Naive thymus-derived CD8-positive, alpha-beta T cell (primary cell): ENCODE data around the gene PPM1J. TPM values are rescaled to one million over a fixed set of nuclear protein-coding genes. Genes with fewer than 3 reads are reported as not detected.
"Not testable (repeated sequence)": the region's sequence is repeated elsewhere in the genome, so short reads cannot be mapped to it uniquely, and the experiment has no call there.

Source experiments
- ATAC-seq, 2 donors: fragments of 150-1000 bp; cut with Tn5 transposase in 1 of 2; sonication (Bioruptor Pico), chemical (Tn5 transposase) in 1 of 2; 1 replicate in 1 of 2; 2 replicates in 1 of 2; pipeline ENCODE4 v1.10.0; 2021; ENCODE audit warnings: mild to moderate bottlenecking in 2 of 2, moderate library complexity in 2 of 2
- POLR2A ChIA-PET: fragments of 350-600 bp; sonication (Branson Sonifier 250); formaldehyde crosslinking; loops from one replicate; lab custom pipeline; 2021; ENCODE audit warnings: antibody characterized with exemption; lab: Charles Lee
- DNase-seq, 10 donors: peaks; one replicate each; pipeline versions ENCODE4 v3.0.0 to v3.0.0-alpha.2; 2020 to 2022
- H3K27ac Mint-ChIP-seq, 10 donors: one replicate each; pipeline ENCODE4 v1.8.0; 2020 to 2022; ENCODE audit warnings: mild to moderate bottlenecking in 10 of 10, mixed read lengths in 10 of 10, moderate library complexity in 4 of 10, inconsistent platforms in 1 of 10
- H3K27me3 Mint-ChIP-seq, 5 donors: one replicate each; pipeline ENCODE4 v1.8.0; 2021 to 2022; ENCODE audit warnings: mixed read lengths in 5 of 5
- H3K36me3 Mint-ChIP-seq, 3 donors: one replicate each; pipeline ENCODE4 v1.8.0; 2020 to 2022; ENCODE audit warnings: mixed read lengths in 3 of 3, mild to moderate bottlenecking in 2 of 3, inconsistent platforms in 1 of 3
- H3K4me1 Mint-ChIP-seq, 4 donors: one replicate each; pipeline ENCODE4 v1.8.0; 2021 to 2022; ENCODE audit warnings: mixed read lengths in 4 of 4
- H3K4me3 Mint-ChIP-seq, 10 donors: one replicate each; pipeline ENCODE4 v1.8.0; 2020 to 2022; ENCODE audit warnings: mild to moderate bottlenecking in 10 of 10, mixed read lengths in 10 of 10, moderate library complexity in 6 of 10, inconsistent platforms in 1 of 10
- H3K9me3 Mint-ChIP-seq, 9 donors: one replicate each; pipeline ENCODE4 v1.8.0; 2020 to 2022; ENCODE audit warnings: mixed read lengths in 9 of 9, mild to moderate bottlenecking in 3 of 9, inconsistent platforms in 1 of 9, moderate library complexity in 1 of 9
- polyA plus RNA-seq, 3 donors: library from polyadenylated mRNA; unstranded; fragments of 300-500 nt; fragmentation: Illumina TruSeq; gene quantifications; one replicate each; pipeline ENCODE4 v1.2.3, GENCODE V29; 2021
- total RNA-seq, 8 experiments: library from RNA in 2 of 8; stranded (reverse) in 2 of 8; gene quantifications; one replicate each; pipeline ENCODE4 v1.2.3 and lab custom pipeline; 2021 to 2026

Gene PPM1J
- total and polyA plus RNA-seq, 5 experiments from 2014 or later = 0.44 TPM; not detected in 4

- Mint-ChIP-seq H3K9me3 (peaks cover 0 to 1% (median 0%) of the 10 kb centered on the region in 9 donors), H3K27ac (no peak overlapping the region), H3K4me1 (peaks cover 0 to 2% (median 0%) of the 10 kb centered on the region in 4 donors), H3K36me3 (no peaks in the 10 kb centered on the region), H3K27me3 (peaks cover 3 to 11% (median 6%) of the 10 kb centered on the region in 5 donors), H3K4me3 (no peak overlapping the region)
- POLR2A ChIA-PET = no interaction called here
- DNase-seq (no peak), ATAC-seq (no peak)
Measured at GRCh38 chr1:112731451-112731850, 16.3 kb upstream of the PPM1J start.

DNA sequence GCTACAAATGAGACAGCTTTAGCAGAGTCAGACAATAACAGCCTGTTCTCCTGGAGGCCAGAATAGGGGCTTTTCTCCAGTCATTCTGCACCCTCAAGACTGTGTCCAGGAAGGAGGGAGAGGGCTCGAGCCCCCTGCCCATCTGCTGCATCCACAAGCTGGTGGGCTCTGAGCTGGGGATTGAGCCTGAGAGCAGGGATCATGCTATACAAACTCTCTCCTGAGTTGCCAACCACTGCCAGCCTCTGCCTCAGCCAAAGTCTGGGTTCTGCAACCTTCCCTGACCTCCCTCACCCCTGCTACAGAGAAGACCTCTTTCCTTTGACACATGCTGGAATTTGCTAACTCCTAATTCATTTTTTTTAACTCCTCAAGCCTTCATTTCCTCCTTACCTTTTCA, 14.8 kb upstream of the PPM1J start:
- Mint-ChIP-seq H3K27me3 (peaks cover 2 to 10% (median 6%) of the 10 kb centered on the region in 5 donors), H3K9me3 (peaks cover 0 to 1% (median 0%) of the 10 kb centered on the region in 9 donors), H3K27ac (no peak overlapping the region), H3K4me1 (peaks cover 0 to 2% (median under 1%) of the 10 kb centered on the region in 4 donors), H3K4me3 (no peak overlapping the region), H3K36me3 (no peaks in the 10 kb centered on the region)
- no peak for DNase-seq
- POLR2A ChIA-PET = interaction anchor here (0.6 kb wide), 1 partner anchor 345 kb away, joined by 3 read pairs; no protein-coding TSS in a partner anchor
- no peak for ATAC-seq

DNA sequence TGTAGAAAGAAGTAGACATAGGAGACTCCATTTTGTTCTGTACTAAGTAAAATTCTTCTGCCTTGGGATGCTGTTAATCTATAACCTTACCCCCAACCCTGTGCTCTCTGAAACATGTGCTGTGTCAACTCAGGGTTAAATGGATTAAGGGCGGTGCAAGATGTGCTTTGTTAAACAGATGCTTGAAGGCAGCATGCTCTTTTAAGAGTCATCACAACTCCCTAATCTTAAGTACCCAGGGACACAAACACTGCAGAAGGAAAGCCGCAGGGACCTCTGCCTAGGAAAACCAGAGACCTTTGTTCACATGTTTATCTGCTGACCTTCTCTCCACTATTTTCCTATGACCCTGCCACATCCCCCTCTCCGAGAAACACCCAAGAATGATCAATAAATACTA, 13.9 kb upstream of the PPM1J start:
- not testable (repeated sequence) for H3K4me3 Mint-ChIP-seq, ATAC-seq

DNA sequence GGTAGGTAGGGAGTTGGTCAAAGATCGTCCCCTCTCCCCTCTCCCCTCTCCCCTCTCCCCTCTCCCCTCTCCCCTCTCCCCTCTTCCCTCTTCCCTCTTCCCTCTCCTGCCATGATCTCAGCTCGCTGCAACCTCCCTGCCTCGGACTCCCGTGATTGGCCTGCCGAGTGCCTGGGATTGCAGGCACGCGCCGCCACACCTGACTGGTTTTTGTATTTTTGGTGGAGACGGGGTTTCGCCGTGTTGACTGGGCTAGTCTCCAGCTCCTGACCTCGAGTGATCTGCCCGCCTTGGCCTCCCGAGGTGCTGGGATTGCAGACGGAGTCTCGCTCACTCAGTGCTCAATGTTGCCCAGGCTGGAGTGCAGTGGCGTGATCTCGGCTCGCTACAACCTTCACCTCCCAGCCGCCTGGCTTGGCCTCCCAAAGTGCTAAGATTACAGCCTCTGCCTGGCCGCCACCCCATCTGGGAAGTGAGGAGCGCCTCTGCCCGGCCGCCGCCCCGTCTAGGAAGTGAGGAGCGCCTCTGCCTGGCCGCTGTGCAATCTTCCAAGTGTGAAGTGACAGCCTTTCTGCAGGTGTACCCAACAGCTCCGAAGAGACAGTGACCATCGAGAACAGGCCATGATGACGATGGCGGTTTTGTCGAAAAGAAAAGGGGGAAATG, 13.3 kb upstream of the PPM1J start:
- H3K27me3 Mint-ChIP-seq, H3K4me3 Mint-ChIP-seq, POLR2A ChIA-PET, H3K36me3 Mint-ChIP-seq, H3K27ac Mint-ChIP-seq, DNase-seq, ATAC-seq, H3K9me3 Mint-ChIP-seq, H3K4me1 Mint-ChIP-seq: not testable (repeated sequence)

More for the DNA sequence above, 13.9 kb upstream of the PPM1J start:
- not testable (repeated sequence) for H3K27me3 Mint-ChIP-seq, H3K27ac Mint-ChIP-seq, H3K9me3 Mint-ChIP-seq, DNase-seq, H3K36me3 Mint-ChIP-seq, H3K4me1 Mint-ChIP-seq
- POLR2A ChIA-PET = interaction anchor here (0.6 kb wide), 1 partner anchor 346 kb away, joined by 3 read pairs; no protein-coding TSS in a partner anchor

DNA sequence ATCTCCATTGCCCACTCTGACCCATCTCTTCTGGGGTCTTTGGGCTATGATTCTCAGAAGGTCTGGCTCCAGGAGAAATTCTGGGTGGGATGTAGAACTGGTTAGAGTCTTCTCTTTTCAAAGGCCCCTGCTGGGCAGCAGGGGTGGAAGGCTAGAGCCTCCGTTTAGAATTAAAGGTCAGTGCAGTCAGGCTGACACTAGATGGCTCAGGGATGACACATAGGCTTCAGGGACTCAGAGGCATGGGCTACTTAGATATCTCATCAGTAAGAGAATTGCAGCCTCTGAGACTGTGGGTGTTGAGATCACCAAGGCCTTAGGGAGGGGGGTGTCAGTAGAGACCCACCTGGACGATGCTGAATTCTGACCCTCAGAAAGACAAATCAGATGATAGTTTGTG, 12.6 kb upstream of the PPM1J start:
- Mint-ChIP-seq H3K27me3 (peaks cover 0 to 7% (median 3%) of the 10 kb centered on the region in 5 donors), H3K36me3 (no peaks in the 10 kb centered on the region), H3K9me3 (no peaks in the 10 kb centered on the region), H3K4me1 (peaks cover 6 to 8% (median 8%) of the 10 kb centered on the region in 4 donors), H3K27ac (peak overlapping the region in 1 of 10 donors; percentile 49), H3K4me3 (no peak overlapping the region)
- POLR2A ChIA-PET = no interaction called here
- ATAC-seq (no peak), DNase-seq (no peak)

- peaks cover 8 to 13% (median 12%) of the 10 kb centered on the region in 4 donors for H3K4me1 Mint-ChIP-seq
- H3K36me3 Mint-ChIP-seq, POLR2A ChIA-PET, DNase-seq, H3K4me3 Mint-ChIP-seq, H3K27ac Mint-ChIP-seq, ATAC-seq, H3K9me3 Mint-ChIP-seq: not testable (repeated sequence)
- peaks cover 5 to 23% (median 14%) of the 10 kb centered on the region in 5 donors for H3K27me3 Mint-ChIP-seq
Measured at GRCh38 chr1:112724240-112724639, 9.1 kb upstream of the PPM1J start.

- H3K4me3 Mint-ChIP-seq = peak overlapping the region in 7 of 10 donors; percentile 8 to 67 (median 37)
- no peak for ATAC-seq
- no peaks in the 10 kb centered on the region for H3K9me3 Mint-ChIP-seq
- peaks cover 7 to 24% (median 18%) of the 10 kb centered on the region in 5 donors for H3K27me3 Mint-ChIP-seq
- peaks cover 10 to 16% (median 14%) of the 10 kb centered on the region in 4 donors for H3K4me1 Mint-ChIP-seq
- no peak for DNase-seq
- POLR2A ChIA-PET = no interaction called here
- peak overlapping the region in 4 of 10 donors; percentile 53 to 83 (median 69) for H3K27ac Mint-ChIP-seq
- no peaks in the 10 kb centered on the region for H3K36me3 Mint-ChIP-seq
Measured at GRCh38 chr1:112723511-112723839, 8.3 kb upstream of the PPM1J start.

- POLR2A ChIA-PET = no interaction called here
- DNase-seq = peak in 1 of 10 donors; percentile 41
- H3K9me3 Mint-ChIP-seq = no peaks in the 10 kb centered on the region
Measured at GRCh38 chr1:112722601-112723510, 7.7 kb upstream of the PPM1J start.

GRCh38 chr1:112721966-112722524, 6.9 kb upstream of the PPM1J start:
- ATAC-seq (no peak), DNase-seq (no peak)
- Mint-ChIP-seq H3K4me1 (peaks cover 10 to 18% (median 14%) of the 10 kb centered on the region in 4 donors), H3K27me3 (peaks cover 7 to 25% (median 18%) of the 10 kb centered on the region in 5 donors), H3K4me3 (peak overlapping the region in 2 of 10 donors; percentile 33 to 37), H3K36me3 (no peaks in the 10 kb centered on the region), H3K9me3 (no peaks in the 10 kb centered on the region), H3K27ac (peak overlapping the region in 1 of 10 donors; percentile 71)
- POLR2A ChIA-PET = no interaction called here

More at GRCh38 chr1:112722601-112723510, 7.7 kb upstream of the PPM1J start:
- peak; percentile 37 for ATAC-seq
- peak overlapping the region in 4 of 10 donors; percentile 53 to 83 (median 69) for H3K27ac Mint-ChIP-seq
- peaks cover 10 to 18% (median 14%) of the 10 kb centered on the region in 4 donors for H3K4me1 Mint-ChIP-seq
- H3K4me3 Mint-ChIP-seq = peak overlapping the region; percentile 8 to 78 (median 48)
- no peaks in the 10 kb centered on the region for H3K36me3 Mint-ChIP-seq
- H3K27me3 Mint-ChIP-seq = peaks cover 7 to 25% (median 18%) of the 10 kb centered on the region in 5 donors

- POLR2A ChIA-PET, H3K36me3 Mint-ChIP-seq: not testable (repeated sequence)
Measured at GRCh38 chr1:112721294-112721693, 6.2 kb upstream of the PPM1J start.

DNA sequence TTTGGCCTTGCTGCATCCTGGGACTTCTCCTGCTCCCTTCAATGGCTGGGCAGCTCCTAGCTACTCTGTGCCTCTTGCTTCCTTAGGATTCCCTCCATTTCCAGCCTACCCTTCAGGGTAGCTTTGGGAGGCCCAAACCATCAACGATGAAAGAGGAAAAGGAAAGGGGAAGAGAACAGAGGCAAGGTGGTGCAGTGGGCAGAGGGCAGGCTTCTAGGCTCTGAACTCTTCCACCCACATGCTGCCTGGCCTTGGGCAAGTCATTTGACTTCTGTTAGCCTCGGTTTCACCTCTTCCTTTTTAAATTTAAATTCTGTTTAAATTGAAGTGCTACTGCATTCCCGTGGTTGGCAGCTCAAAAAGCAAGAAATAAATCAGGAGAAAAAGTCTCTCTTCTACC, 5.7 kb upstream of the PPM1J start:
- peaks cover 15 to 25% (median 20%) of the 10 kb centered on the region in 4 donors for H3K4me1 Mint-ChIP-seq
- no peak for DNase-seq
- no peaks in the 10 kb centered on the region for H3K9me3 Mint-ChIP-seq
- H3K4me3 Mint-ChIP-seq = no peak overlapping the region
- POLR2A ChIA-PET = no interaction called here
- no peaks in the 10 kb centered on the region for H3K36me3 Mint-ChIP-seq
- H3K27ac Mint-ChIP-seq = no peak overlapping the region
- peaks cover 7 to 25% (median 18%) of the 10 kb centered on the region in 5 donors for H3K27me3 Mint-ChIP-seq
- ATAC-seq = no peak

More at GRCh38 chr1:112721294-112721693, 6.2 kb upstream of the PPM1J start:
- H3K9me3 Mint-ChIP-seq, H3K4me3 Mint-ChIP-seq, ATAC-seq, H3K27ac Mint-ChIP-seq, DNase-seq: not testable (repeated sequence)
- Mint-ChIP-seq H3K27me3 (peaks cover 7 to 25% (median 18%) of the 10 kb centered on the region in 5 donors), H3K4me1 (peaks cover 11 to 20% (median 15%) of the 10 kb centered on the region in 4 donors)

DNA sequence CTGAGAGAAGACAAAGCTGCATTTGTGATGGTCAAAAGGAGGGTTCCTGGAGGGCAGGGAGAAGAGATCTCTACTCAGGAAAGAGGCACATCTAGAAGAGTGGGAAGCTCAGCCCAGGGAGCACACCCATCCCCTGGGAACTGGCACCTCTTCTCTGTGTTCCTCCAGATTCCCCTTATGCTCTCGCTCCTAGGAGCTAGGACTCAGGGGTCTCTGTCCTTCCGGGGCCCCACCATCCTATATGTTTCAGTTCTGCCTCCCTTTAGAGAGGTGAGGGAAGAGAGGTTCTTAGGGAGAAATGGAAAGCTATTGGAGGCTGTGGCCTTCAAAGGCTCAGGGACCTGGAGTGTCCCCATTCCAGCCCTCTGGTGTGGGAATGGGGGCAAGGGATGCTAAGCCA, 4.6 kb upstream of the PPM1J start:
- Mint-ChIP-seq H3K27ac (no peak overlapping the region), H3K9me3 (no peaks in the 10 kb centered on the region), H3K4me3 (peak overlapping the region in 1 of 10 donors; percentile 29), H3K4me1 (peaks cover 15 to 31% (median 23%) of the 10 kb centered on the region in 4 donors), H3K36me3 (no peaks in the 10 kb centered on the region), H3K27me3 (peaks cover 7 to 25% (median 18%) of the 10 kb centered on the region in 5 donors)
- ATAC-seq (no peak), DNase-seq (no peak)
- POLR2A ChIA-PET = interaction anchor here (0.5 kb wide), 1 partner anchor 102 kb away, joined by 3 read pairs; no protein-coding TSS in a partner anchor
